ENCODE results near the gene FGD4. TPM values are rescaled to one million over a fixed set of nuclear protein-coding genes. Genes with fewer than 3 reads are reported as not detected.

Gene FGD4
- total and polyA plus RNA-seq, 2 donors (not counting 3 experiments of a cell fraction or from before 2014, with no cell fraction given), result 6.6 to 44.7 TPM

DNA sequence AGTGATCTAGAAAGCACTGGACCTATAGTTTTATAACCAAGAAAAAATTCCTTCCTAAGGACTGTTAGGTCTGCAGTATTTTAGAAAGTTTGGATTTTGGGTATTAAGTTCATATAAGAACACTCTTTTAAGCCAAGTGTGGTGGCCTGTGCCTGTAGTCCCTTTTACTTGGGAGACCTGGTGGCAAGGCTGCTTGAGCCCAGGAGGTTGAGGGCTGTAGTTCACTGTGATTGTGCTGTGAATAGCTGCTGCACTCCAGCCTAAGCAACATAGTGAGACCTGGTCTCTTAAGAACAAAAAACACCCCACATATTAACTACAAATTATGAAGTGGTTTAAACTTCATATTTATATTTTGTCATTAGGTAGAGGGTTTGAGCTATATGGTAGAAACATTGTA, 289.4 kb downstream of the FGD4 start:
- H3K9me3 ChIP-seq (replicated peaks; ENCODE audit: control insufficient read depth, insufficient read depth, low read length), result no peaks in the 10 kb centered on the region
- H3K4me1 ChIP-seq (ENCODE audit: control insufficient read depth, extremely low read depth, insufficient read depth, low read length), result no peaks in the 10 kb centered on the region
- ChIA-PET CTCF (interaction anchor here (0.5 to 2.3 kb wide), 4 partner anchors 11 to 170 kb away, joined by 5 to 8 read pairs (median 7); no protein-coding TSS in a partner anchor), POLR2A (no interaction called here)
- DNase-seq (ENCODE audit: low read depth, low spot score) (no peak), FAIRE-seq (no peak)
- peaks cover 94% of the 10 kb centered on the region for H3K79me2 ChIP-seq (ENCODE audit: control insufficient read depth, insufficient read depth, low read length)
- H3K36me3 ChIP-seq (ENCODE audit: control insufficient read depth in 2 of 2, extremely low read depth in 1 of 2, insufficient read depth in 2 of 2, low read length in 2 of 2), result peaks cover 0 to 2% of the 10 kb centered on the region in 2 experiments
- no peak overlapping the region for H2AFZ ChIP-seq (ENCODE audit: low read depth, low read length)
- H3K4me3 ChIP-seq (replicated peaks in 1 of 3; ENCODE audit: insufficient read depth in 1 of 3, low read depth in 1 of 3, low read length in 3 of 3), result no peak overlapping the region
- no peak overlapping the region for H3K9ac ChIP-seq (replicated peaks; ENCODE audit: extremely low read depth, insufficient read depth, low read length)
- no TSS peak for BruUV-seq (replicated peaks)
- dilution Hi-C loops (cut with MboI; ENCODE audit: extremely low pct_ligation_motif_present, low sequenced_read_pairs) (no loop called here), intact Hi-C loops (cut with micrococcal nuclease) (no loop called here)
- peaks cover 9% of the 10 kb centered on the region for H4K20me1 ChIP-seq (replicated peaks; ENCODE audit: control insufficient read depth, extremely low read depth, insufficient read depth, low read length)
- H3K27me3 ChIP-seq (ENCODE audit: control insufficient read depth in 2 of 2, insufficient read depth in 2 of 2, low read length in 2 of 2), result no peaks in the 10 kb centered on the region
- TF ChIP-seq MYC (IDR thresholded peaks at IDR 0.05; ENCODE audit: low read depth, low read length) (no peak), MAX (IDR thresholded peaks at IDR 0.05; ENCODE audit: insufficient read depth, insufficient read length) (no peak)
- H3K27ac ChIP-seq (ENCODE audit: insufficient read depth, low read depth, low read length), result no peak overlapping the region
- no peak overlapping the region for H3K4me2 ChIP-seq (ENCODE audit: insufficient read depth, low read length)
- no peaks in the 10 kb centered on the region for H3K9me1 ChIP-seq (replicated peaks; ENCODE audit: control insufficient read depth, extremely low read depth, insufficient read depth, low read length)

DNA sequence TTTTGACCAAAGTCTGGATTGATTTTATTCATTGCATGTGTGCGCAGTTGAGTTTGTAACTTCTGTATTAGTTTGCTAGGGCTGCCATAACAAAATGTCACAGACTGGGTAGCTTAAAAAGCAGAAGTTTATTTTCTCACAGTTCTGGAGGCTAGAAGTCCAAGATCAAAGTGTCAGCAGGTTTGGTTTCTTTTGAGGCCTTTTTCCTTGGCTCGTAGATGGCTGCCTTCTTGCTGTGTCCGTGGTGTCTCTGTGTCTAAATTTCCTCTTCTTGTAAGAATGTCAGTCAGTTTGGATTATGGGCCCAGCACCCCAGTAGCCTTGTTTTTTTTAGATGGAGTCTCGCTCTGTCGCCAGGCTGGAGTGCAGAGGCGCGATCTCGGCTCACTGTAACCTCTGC, 291.6 kb downstream of the FGD4 start:
- Histone ChIP-seq H3K27me3 (ENCODE audit: control insufficient read depth in 2 of 2, insufficient read depth in 2 of 2, low read length in 2 of 2) (no peaks in the 10 kb centered on the region), H3K36me3 (ENCODE audit: control insufficient read depth in 2 of 2, extremely low read depth in 1 of 2, insufficient read depth in 2 of 2, low read length in 2 of 2) (peaks cover 0 to 2% of the 10 kb centered on the region in 2 experiments), H4K20me1 (replicated peaks; ENCODE audit: control insufficient read depth, extremely low read depth, insufficient read depth, low read length) (peaks cover 9% of the 10 kb centered on the region), H3K4me1 (ENCODE audit: control insufficient read depth, extremely low read depth, insufficient read depth, low read length) (no peaks in the 10 kb centered on the region), H2AFZ (ENCODE audit: low read depth, low read length) (no peak overlapping the region), H3K4me2 (ENCODE audit: insufficient read depth, low read length) (no peak overlapping the region), H3K79me2 (ENCODE audit: control insufficient read depth, insufficient read depth, low read length) (peaks cover 94% of the 10 kb centered on the region), H3K9me3 (replicated peaks; ENCODE audit: control insufficient read depth, insufficient read depth, low read length) (no peaks in the 10 kb centered on the region), H3K27ac (ENCODE audit: insufficient read depth, low read depth, low read length) (no peak overlapping the region), H3K9me1 (replicated peaks; ENCODE audit: control insufficient read depth, extremely low read depth, insufficient read depth, low read length) (no peaks in the 10 kb centered on the region), H3K9ac (replicated peaks; ENCODE audit: extremely low read depth, insufficient read depth, low read length) (no peak overlapping the region), H3K4me3 (replicated peaks in 1 of 3; ENCODE audit: insufficient read depth in 1 of 3, low read depth in 1 of 3, low read length in 3 of 3) (no peak overlapping the region)
- CTCF ChIA-PET, result interaction anchor here (2.2 kb wide), 1 partner anchor 9 kb away, joined by 8 read pairs; no protein-coding TSS in a partner anchor
- TF ChIP-seq JUN (IDR thresholded peaks at IDR 0.05; ENCODE audit: borderline replicate concordance, insufficient read depth, insufficient read length, low read depth), result no peak
- TF ChIP-seq POLR2AphosphoS5 (IDR thresholded peaks at IDR 0.05; ENCODE audit: insufficient read depth, low read depth, low read length), result no peak
- TF ChIP-seq, protein P1, sequence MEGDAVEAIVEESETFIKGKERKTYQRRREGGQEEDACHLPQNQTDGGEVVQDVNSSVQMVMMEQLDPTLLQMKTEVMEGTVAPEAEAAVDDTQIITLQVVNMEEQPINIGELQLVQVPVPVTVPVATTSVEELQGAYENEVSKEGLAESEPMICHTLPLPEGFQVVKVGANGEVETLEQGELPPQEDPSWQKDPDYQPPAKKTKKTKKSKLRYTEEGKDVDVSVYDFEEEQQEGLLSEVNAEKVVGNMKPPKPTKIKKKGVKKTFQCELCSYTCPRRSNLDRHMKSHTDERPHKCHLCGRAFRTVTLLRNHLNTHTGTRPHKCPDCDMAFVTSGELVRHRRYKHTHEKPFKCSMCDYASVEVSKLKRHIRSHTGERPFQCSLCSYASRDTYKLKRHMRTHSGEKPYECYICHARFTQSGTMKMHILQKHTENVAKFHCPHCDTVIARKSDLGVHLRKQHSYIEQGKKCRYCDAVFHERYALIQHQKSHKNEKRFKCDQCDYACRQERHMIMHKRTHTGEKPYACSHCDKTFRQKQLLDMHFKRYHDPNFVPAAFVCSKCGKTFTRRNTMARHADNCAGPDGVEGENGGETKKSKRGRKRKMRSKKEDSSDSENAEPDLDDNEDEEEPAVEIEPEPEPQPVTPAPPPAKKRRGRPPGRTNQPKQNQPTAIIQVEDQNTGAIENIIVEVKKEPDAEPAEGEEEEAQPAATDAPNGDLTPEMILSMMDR (IDR thresholded peaks at IDR 0.05; ENCODE audit: extremely low read depth in 1 of 2, insufficient read depth in 1 of 2, low read depth in 1 of 2, low read length in 2 of 2), result no peak
- TF ChIP-seq GATA2 (IDR thresholded peaks at IDR 0.05; ENCODE audit: insufficient read depth, insufficient read length, low read depth, low read length), result no peak
- intact Hi-C loops (cut with micrococcal nuclease), result no loop called here
- BruUV-seq (replicated peaks), result no TSS peak
- FAIRE-seq (peak; percentile 49), DNase-seq (ENCODE audit: low read depth, low spot score) (no peak)
- dilution Hi-C loops (cut with MboI; ENCODE audit: extremely low pct_ligation_motif_present, low sequenced_read_pairs), result no loop called here
- POLR2A ChIA-PET, result no interaction called here

All from endothelial cell of umbilical vein (primary cell).